LNCaP clone FGC (cell line): Measurements from ENCODE around the gene MCM3.
A peak's percentile ranks its signal among the peaks of the same experiment; 100 is the strongest.

Source experiments
- DNase-seq: peaks from one replicate; pipeline ENCODE4 v3.0.0-alpha.2; 2011; ENCODE audit warnings: low read depth
- H3K4me3 ChIP-seq: 2 replicates; pipeline ENCODE4 v1.5.1; 2011; ENCODE audit warnings: mild to moderate bottlenecking, low read depth, low read length, control low read depth
- CTCF ChIP-seq: IDR thresholded peaks from 2 replicates; pipeline ENCODE4 v1.5.1; 2012; ENCODE audit warnings: mild to moderate bottlenecking; ENCODE audit not compliant: control insufficient read depth, insufficient read depth; ENCODE audit errors: extremely low read depth

Gene MCM3

GRCh38 chr6:52243282-52243893 is 41.2 kb downstream of the MCM3 start:
- no peak for TF ChIP-seq CTCF
- peak; percentile 8 for DNase-seq
- H3K4me3 ChIP-seq: no peak overlapping the region

- DNase-seq: no peak
- no peak overlapping the region for H3K4me3 ChIP-seq
- TF ChIP-seq CTCF: no peak
Observed at GRCh38 chr6:52241819-52242218, 42.7 kb downstream of the MCM3 start.

- peak; percentile 90 for TF ChIP-seq CTCF
Observed at GRCh38 chr6:52233975-52234823, 50.3 kb downstream of the MCM3 start.

GRCh38 chr6:52233005-52233404 is 51.5 kb downstream of the MCM3 start:
- TF ChIP-seq CTCF: no peak
- H3K4me3 ChIP-seq: no peak overlapping the region
- DNase-seq: no peak

More at GRCh38 chr6:52233975-52234823, 50.3 kb downstream of the MCM3 start:
- H3K4me3 ChIP-seq: no peak overlapping the region
- DNase-seq: peak; percentile 35

- no peak for DNase-seq
- H3K4me3 ChIP-seq: no peak overlapping the region
- no peak for TF ChIP-seq CTCF
Observed at GRCh38 chr6:52231406-52232127, 53.0 kb downstream of the MCM3 start.

GRCh38 chr6:52230685-52231084 is 53.9 kb downstream of the MCM3 start:
- H3K4me3 ChIP-seq: no peak overlapping the region
- TF ChIP-seq CTCF: no peak
- DNase-seq: no peak
